NCI-H748 treated with DMSO at 0.1 percent for 48 hours (cell line): Measurements from ENCODE around the gene IGSF3.
"Not testable (repeated sequence)": the region's sequence is repeated elsewhere in the genome, so short reads cannot be mapped to it uniquely, and the experiment has no call there.

Experiments used
- DNase-seq: peaks from one replicate; lab custom pipeline; 2025; lab: John Stamatoyannopoulos, UW

IGSF3 gene

GRCh38 chr1:116663821-116664220 is 3.7 kb downstream of the IGSF3 start:
- no peak for DNase-seq

GRCh38 chr1:116661633-116662032 is 5.9 kb downstream of the IGSF3 start:
- no peak for DNase-seq

- DNase-seq = not testable (repeated sequence)
These were observed 8.9 kb downstream of the IGSF3 start for GRCh38 chr1:116658645-116659044.

- DNase-seq = not testable (repeated sequence)
These were observed 9.7 kb downstream of the IGSF3 start for GRCh38 chr1:116657836-116658235.

GRCh38 chr1:116654351-116654750 is 13.2 kb downstream of the IGSF3 start:
- no peak for DNase-seq

GRCh38 chr1:116652598-116652997 is 14.9 kb downstream of the IGSF3 start:
- not testable (repeated sequence) for DNase-seq

- not testable (repeated sequence) for DNase-seq
These were observed 16.8 kb downstream of the IGSF3 start for GRCh38 chr1:116650781-116651180.

GRCh38 chr1:116649041-116649440 is 18.5 kb downstream of the IGSF3 start:
- not testable (repeated sequence) for DNase-seq

- DNase-seq = not testable (repeated sequence)
These were observed 19.2 kb downstream of the IGSF3 start for GRCh38 chr1:116648325-116648724.

GRCh38 chr1:116647186-116647585 is 20.3 kb downstream of the IGSF3 start:
- not testable (repeated sequence) for DNase-seq

- not testable (repeated sequence) for DNase-seq
These were observed 20.8 kb downstream of the IGSF3 start for GRCh38 chr1:116646673-116647170.

- DNase-seq = not testable (repeated sequence)
These were observed 21.5 kb downstream of the IGSF3 start for GRCh38 chr1:116645802-116646672.

GRCh38 chr1:116644993-116645392 is 22.5 kb downstream of the IGSF3 start:
- not testable (repeated sequence) for DNase-seq

GRCh38 chr1:116644096-116644495 is 23.4 kb downstream of the IGSF3 start:
- DNase-seq = not testable (repeated sequence)

- DNase-seq = not testable (repeated sequence)
These were observed 24.2 kb downstream of the IGSF3 start for GRCh38 chr1:116643281-116643751.

GRCh38 chr1:116642311-116643280 is 24.9 kb downstream of the IGSF3 start:
- DNase-seq = not testable (repeated sequence)

- not testable (repeated sequence) for DNase-seq
These were observed 29.9 kb downstream of the IGSF3 start for GRCh38 chr1:116637583-116637982.

GRCh38 chr1:116636584-116636983 is 30.9 kb downstream of the IGSF3 start:
- not testable (repeated sequence) for DNase-seq

- DNase-seq = not testable (repeated sequence)
These were observed 33.1 kb downstream of the IGSF3 start for GRCh38 chr1:116634386-116634785.

- not testable (repeated sequence) for DNase-seq
These were observed 35.3 kb downstream of the IGSF3 start for GRCh38 chr1:116631996-116632925.

GRCh38 chr1:116631554-116631953 is 36.0 kb downstream of the IGSF3 start:
- DNase-seq = not testable (repeated sequence)
